ENCODE measurements around the gene RASL10B.

The RASL10B gene

GRCh38 chr17:35773129-35773528 is 41.7 kb downstream of the RASL10B start:
- H3K36me3 ChIP-seq (ENCODE audit: control insufficient read depth, low read depth, low read length), result no peaks in the 10 kb centered on the region
- no peaks in the 10 kb centered on the region for H3K27me3 ChIP-seq (ENCODE audit: control insufficient read depth, insufficient read depth, low read length)
- H3K9ac ChIP-seq (ENCODE audit: low read length), result no peak overlapping the region
- no peaks in the 10 kb centered on the region for H3K9me3 ChIP-seq (ENCODE audit: control insufficient read depth, low read depth, low read length)
- H3K4me3 ChIP-seq (ENCODE audit: low read length), result no peak overlapping the region
- peaks cover 24% of the 10 kb centered on the region for H3K4me1 ChIP-seq (ENCODE audit: control insufficient read depth, low read depth, low read length)
- no peak overlapping the region for H3K27ac ChIP-seq (ENCODE audit: low read length)

- Histone ChIP-seq H3K27me3 (ENCODE audit: control insufficient read depth, insufficient read depth, low read length) (no peaks in the 10 kb centered on the region), H3K4me3 (ENCODE audit: low read length) (no peak overlapping the region), H3K4me1 (ENCODE audit: control insufficient read depth, low read depth, low read length) (peaks cover 24% of the 10 kb centered on the region), H3K9ac (ENCODE audit: low read length) (no peak overlapping the region), H3K9me3 (ENCODE audit: control insufficient read depth, low read depth, low read length) (no peaks in the 10 kb centered on the region), H3K27ac (ENCODE audit: low read length) (no peak overlapping the region), H3K36me3 (ENCODE audit: control insufficient read depth, low read depth, low read length) (no peaks in the 10 kb centered on the region)
Observed at GRCh38 chr17:35773679-35774425, 42.4 kb downstream of the RASL10B start.

GRCh38 chr17:35774499-35774898 is 43.1 kb downstream of the RASL10B start:
- H3K4me3 ChIP-seq (ENCODE audit: low read length), result no peak overlapping the region
- no peaks in the 10 kb centered on the region for H3K9me3 ChIP-seq (ENCODE audit: control insufficient read depth, low read depth, low read length)
- H3K27me3 ChIP-seq (ENCODE audit: control insufficient read depth, insufficient read depth, low read length), result no peaks in the 10 kb centered on the region
- H3K9ac ChIP-seq (ENCODE audit: low read length), result no peak overlapping the region
- peaks cover 24% of the 10 kb centered on the region for H3K4me1 ChIP-seq (ENCODE audit: control insufficient read depth, low read depth, low read length)
- no peaks in the 10 kb centered on the region for H3K36me3 ChIP-seq (ENCODE audit: control insufficient read depth, low read depth, low read length)
- H3K27ac ChIP-seq (ENCODE audit: low read length), result no peak overlapping the region

- H3K9ac ChIP-seq (ENCODE audit: low read length), result no peak overlapping the region
- no peak overlapping the region for H3K27ac ChIP-seq (ENCODE audit: low read length)
Observed at GRCh38 chr17:35775039-35775438, 43.6 kb downstream of the RASL10B start.

GRCh38 chr17:35775583-35775982 is 44.1 kb downstream of the RASL10B start:
- Histone ChIP-seq H3K9ac (ENCODE audit: low read length) (no peak overlapping the region), H3K27ac (ENCODE audit: low read length) (no peak overlapping the region)

More at GRCh38 chr17:35775039-35775438, 43.6 kb downstream of the RASL10B start:
- no peak overlapping the region for H3K4me3 ChIP-seq (ENCODE audit: low read length)
- H3K9me3 ChIP-seq (ENCODE audit: control insufficient read depth, low read depth, low read length), result no peaks in the 10 kb centered on the region
- H3K36me3 ChIP-seq (ENCODE audit: control insufficient read depth, low read depth, low read length), result no peaks in the 10 kb centered on the region
- peaks cover 24% of the 10 kb centered on the region for H3K4me1 ChIP-seq (ENCODE audit: control insufficient read depth, low read depth, low read length)
- H3K27me3 ChIP-seq (ENCODE audit: control insufficient read depth, insufficient read depth, low read length), result no peaks in the 10 kb centered on the region

GRCh38 chr17:35778641-35779196 is 47.3 kb downstream of the RASL10B start:
- Histone ChIP-seq H3K27ac (ENCODE audit: low read length) (no peak overlapping the region), H3K36me3 (ENCODE audit: control insufficient read depth, low read depth, low read length) (no peaks in the 10 kb centered on the region)

More at GRCh38 chr17:35775583-35775982, 44.1 kb downstream of the RASL10B start:
- H3K4me3 ChIP-seq (ENCODE audit: low read length), result no peak overlapping the region
- no peaks in the 10 kb centered on the region for H3K36me3 ChIP-seq (ENCODE audit: control insufficient read depth, low read depth, low read length)
- no peaks in the 10 kb centered on the region for H3K27me3 ChIP-seq (ENCODE audit: control insufficient read depth, insufficient read depth, low read length)
- H3K9me3 ChIP-seq (ENCODE audit: control insufficient read depth, low read depth, low read length), result no peaks in the 10 kb centered on the region
- H3K4me1 ChIP-seq (ENCODE audit: control insufficient read depth, low read depth, low read length), result peaks cover 24% of the 10 kb centered on the region

GRCh38 chr17:35780950-35781349 is 49.5 kb downstream of the RASL10B start:
- no peaks in the 10 kb centered on the region for H3K4me1 ChIP-seq (ENCODE audit: control insufficient read depth, low read depth, low read length)
- H3K9ac ChIP-seq (ENCODE audit: low read length), result no peak overlapping the region
- no peaks in the 10 kb centered on the region for H3K27me3 ChIP-seq (ENCODE audit: control insufficient read depth, insufficient read depth, low read length)
- H3K9me3 ChIP-seq (ENCODE audit: control insufficient read depth, low read depth, low read length), result no peaks in the 10 kb centered on the region
- no peak overlapping the region for H3K27ac ChIP-seq (ENCODE audit: low read length)
- no peak overlapping the region for H3K4me3 ChIP-seq (ENCODE audit: low read length)
- H3K36me3 ChIP-seq (ENCODE audit: control insufficient read depth, low read depth, low read length), result no peaks in the 10 kb centered on the region

More at GRCh38 chr17:35778641-35779196, 47.3 kb downstream of the RASL10B start:
- H3K9me3 ChIP-seq (ENCODE audit: control insufficient read depth, low read depth, low read length), result no peaks in the 10 kb centered on the region
- no peaks in the 10 kb centered on the region for H3K27me3 ChIP-seq (ENCODE audit: control insufficient read depth, insufficient read depth, low read length)
- H3K4me3 ChIP-seq (ENCODE audit: low read length), result no peak overlapping the region
- H3K9ac ChIP-seq (ENCODE audit: low read length), result no peak overlapping the region
- peaks cover 12% of the 10 kb centered on the region for H3K4me1 ChIP-seq (ENCODE audit: control insufficient read depth, low read depth, low read length)

- H3K9me3 ChIP-seq (ENCODE audit: control insufficient read depth, low read depth, low read length), result no peaks in the 10 kb centered on the region
- no peaks in the 10 kb centered on the region for H3K27me3 ChIP-seq (ENCODE audit: control insufficient read depth, insufficient read depth, low read length)
- no peaks in the 10 kb centered on the region for H3K36me3 ChIP-seq (ENCODE audit: control insufficient read depth, low read depth, low read length)
- H3K4me3 ChIP-seq (ENCODE audit: low read length), result no peak overlapping the region
- H3K9ac ChIP-seq (ENCODE audit: low read length), result no peak overlapping the region
- H3K4me1 ChIP-seq (ENCODE audit: control insufficient read depth, low read depth, low read length), result no peaks in the 10 kb centered on the region
- no peak overlapping the region for H3K27ac ChIP-seq (ENCODE audit: low read length)
Observed at GRCh38 chr17:35784895-35785294, 53.5 kb downstream of the RASL10B start.

GRCh38 chr17:35786941-35787432 is 55.5 kb downstream of the RASL10B start:
- Histone ChIP-seq H3K4me1 (ENCODE audit: control insufficient read depth, low read depth, low read length) (no peaks in the 10 kb centered on the region), H3K4me3 (ENCODE audit: low read length) (no peak overlapping the region), H3K36me3 (ENCODE audit: control insufficient read depth, low read depth, low read length) (no peaks in the 10 kb centered on the region), H3K9ac (ENCODE audit: low read length) (no peak overlapping the region), H3K9me3 (ENCODE audit: control insufficient read depth, low read depth, low read length) (no peaks in the 10 kb centered on the region), H3K27ac (ENCODE audit: low read length) (no peak overlapping the region), H3K27me3 (ENCODE audit: control insufficient read depth, insufficient read depth, low read length) (peaks cover 9% of the 10 kb centered on the region)

- H3K36me3 ChIP-seq (ENCODE audit: control insufficient read depth, low read depth, low read length), result no peaks in the 10 kb centered on the region
- H3K9ac ChIP-seq (ENCODE audit: low read length), result no peak overlapping the region
- H3K9me3 ChIP-seq (ENCODE audit: control insufficient read depth, low read depth, low read length), result no peaks in the 10 kb centered on the region
- no peak overlapping the region for H3K4me3 ChIP-seq (ENCODE audit: low read length)
- no peaks in the 10 kb centered on the region for H3K4me1 ChIP-seq (ENCODE audit: control insufficient read depth, low read depth, low read length)
- no peak overlapping the region for H3K27ac ChIP-seq (ENCODE audit: low read length)
- peaks cover 27% of the 10 kb centered on the region for H3K27me3 ChIP-seq (ENCODE audit: control insufficient read depth, insufficient read depth, low read length)
Observed at GRCh38 chr17:35788477-35789368, 57.3 kb downstream of the RASL10B start.

- H3K4me1 ChIP-seq (ENCODE audit: control insufficient read depth, low read depth, low read length), result no peaks in the 10 kb centered on the region
- H3K36me3 ChIP-seq (ENCODE audit: control insufficient read depth, low read depth, low read length), result no peaks in the 10 kb centered on the region
- no peak overlapping the region for H3K27ac ChIP-seq (ENCODE audit: low read length)
- no peaks in the 10 kb centered on the region for H3K9me3 ChIP-seq (ENCODE audit: control insufficient read depth, low read depth, low read length)
- H3K9ac ChIP-seq (ENCODE audit: low read length), result no peak overlapping the region
- H3K4me3 ChIP-seq (ENCODE audit: low read length), result no peak overlapping the region
- peaks cover 48% of the 10 kb centered on the region for H3K27me3 ChIP-seq (ENCODE audit: control insufficient read depth, insufficient read depth, low read length)
Observed at GRCh38 chr17:35790841-35791240, 59.4 kb downstream of the RASL10B start.
